ENCODE data around the gene GPR146.

- no peak for TF ChIP-seq CTCF (IDR thresholded peaks at IDR 0.05)
- TF ChIP-seq POLR2AphosphoS5 (IDR thresholded peaks at IDR 0.05): no peak
Measured at GRCh38 chr7:999149-999879, 45.0 kb upstream of the GPR146 start.

All from esophagus muscularis mucosa (tissue), 3 donors.